Measurements from ENCODE around the gene OMG.
"Not testable (repeated sequence)": the region's sequence is repeated elsewhere in the genome, so short reads cannot be mapped to it uniquely, and the experiment has no call there.

The OMG gene, protein sequence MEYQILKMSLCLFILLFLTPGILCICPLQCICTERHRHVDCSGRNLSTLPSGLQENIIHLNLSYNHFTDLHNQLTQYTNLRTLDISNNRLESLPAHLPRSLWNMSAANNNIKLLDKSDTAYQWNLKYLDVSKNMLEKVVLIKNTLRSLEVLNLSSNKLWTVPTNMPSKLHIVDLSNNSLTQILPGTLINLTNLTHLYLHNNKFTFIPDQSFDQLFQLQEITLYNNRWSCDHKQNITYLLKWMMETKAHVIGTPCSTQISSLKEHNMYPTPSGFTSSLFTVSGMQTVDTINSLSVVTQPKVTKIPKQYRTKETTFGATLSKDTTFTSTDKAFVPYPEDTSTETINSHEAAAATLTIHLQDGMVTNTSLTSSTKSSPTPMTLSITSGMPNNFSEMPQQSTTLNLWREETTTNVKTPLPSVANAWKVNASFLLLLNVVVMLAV

DNA sequence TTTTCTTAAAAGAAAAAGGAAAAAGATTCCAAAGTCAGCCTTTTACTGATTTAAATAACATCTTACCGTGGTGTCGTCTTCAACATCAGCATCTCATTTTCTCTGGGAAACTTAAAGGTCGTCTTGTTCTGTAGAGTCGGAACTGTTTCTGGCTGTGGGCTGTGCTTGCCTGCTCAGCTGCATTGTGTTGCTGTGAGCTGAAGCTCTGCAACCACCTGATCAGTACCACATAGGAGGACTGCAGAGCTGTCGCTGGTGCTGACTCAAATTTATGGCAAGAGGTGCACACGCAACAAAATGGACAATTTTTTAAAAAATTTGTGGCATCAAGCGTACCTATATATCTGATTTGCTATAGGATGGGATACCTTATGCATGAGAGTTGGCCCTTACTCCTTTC lies at the start of gene OMG:
Gene OMG, minus strand, starts transcription at position 150 of the 400 bp plus-strand sequence. CDS start 908 bp downstream, outside the sequence.
- DNase-seq (ENCODE audit: low spot score), result no peak
- FAIRE-seq, result peak; percentile 50

DNA sequence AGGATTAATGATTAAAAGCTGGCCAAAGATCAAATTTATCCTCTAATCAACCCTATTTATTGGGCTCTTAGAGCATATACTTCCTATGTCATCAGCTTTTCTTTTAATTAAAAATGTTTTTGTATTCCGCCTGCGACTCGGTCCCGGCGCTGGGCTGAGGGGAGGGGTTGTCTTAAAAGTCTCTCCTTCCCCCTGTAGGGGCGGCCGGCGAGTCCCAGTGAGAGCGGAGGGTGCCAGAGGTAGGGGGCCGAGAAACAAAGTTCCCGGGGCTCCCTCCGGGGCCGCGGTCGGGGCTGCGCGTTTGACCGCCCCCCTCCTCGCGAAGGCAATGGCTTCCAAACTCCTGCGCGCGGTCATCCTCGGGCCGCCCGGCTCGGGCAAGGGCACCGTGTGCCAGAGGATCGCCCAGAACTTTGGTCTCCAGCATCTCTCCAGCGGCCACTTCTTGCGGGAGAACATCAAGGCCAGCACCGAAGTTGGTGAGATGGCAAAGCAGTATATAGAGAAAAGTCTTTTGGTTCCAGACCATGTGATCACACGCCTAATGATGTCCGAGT lies 48.2 kb upstream of the OMG start:
- DNase-seq (ENCODE audit: low spot score); FAIRE-seq: not testable (repeated sequence)

DNA sequence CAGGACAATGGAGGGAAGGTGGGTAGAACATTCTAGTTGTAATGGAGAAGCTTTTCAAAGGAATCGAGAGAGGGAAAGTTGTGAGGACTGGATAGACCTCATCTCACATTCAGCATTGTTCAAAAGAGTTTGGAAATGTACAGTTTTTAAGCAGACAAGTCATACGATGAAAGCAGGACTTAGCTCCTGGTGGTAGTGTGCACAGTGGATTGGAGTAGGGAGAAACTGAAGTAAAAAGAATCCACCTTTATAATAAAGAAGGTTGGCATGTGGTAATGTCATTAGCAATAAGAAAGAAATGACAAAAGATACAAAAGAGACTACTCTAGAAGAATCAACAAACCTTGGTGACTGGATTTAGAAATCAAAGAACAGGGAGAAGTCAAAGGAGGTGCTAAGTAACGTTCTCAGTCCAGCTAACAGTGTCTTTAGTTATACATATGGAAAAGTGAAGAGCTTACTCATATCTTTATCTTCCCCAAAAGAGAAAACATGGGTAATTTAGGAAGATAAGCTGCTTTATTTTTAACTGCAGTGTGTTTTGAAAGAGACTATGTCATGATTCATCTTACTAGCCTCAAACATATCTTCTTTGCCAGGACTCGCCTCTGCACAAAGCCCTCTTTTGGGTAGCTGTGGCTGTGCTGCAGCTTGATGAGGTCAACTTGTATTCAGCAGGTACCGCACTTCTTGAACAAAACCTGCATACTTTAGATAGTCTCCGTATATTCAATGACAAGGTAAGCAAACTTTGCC lies 43.0 kb upstream of the OMG start:
- DNase-seq (ENCODE audit: low spot score) (no peak), FAIRE-seq (no peak)

DNA sequence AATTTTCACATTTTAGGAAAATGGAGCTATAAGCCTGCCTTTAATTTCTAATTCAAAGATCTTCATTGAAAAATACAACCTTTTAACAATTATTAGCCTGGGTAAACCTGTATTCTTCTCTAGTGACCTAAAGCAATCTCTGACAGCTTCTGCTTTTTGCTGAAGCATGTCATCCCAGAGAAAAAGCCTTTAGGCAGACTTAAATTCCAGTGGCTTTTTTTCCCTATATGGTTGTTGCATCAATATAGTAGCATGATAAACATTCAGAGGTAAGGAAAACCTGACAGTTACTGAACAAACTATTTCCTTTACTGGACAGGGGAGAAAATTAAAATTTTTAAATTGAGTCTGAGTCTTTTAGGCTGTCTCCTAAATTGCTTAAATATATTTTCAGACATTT lies 32.2 kb upstream of the OMG start:
- FAIRE-seq (no peak), DNase-seq (ENCODE audit: low spot score) (no peak)

DNA sequence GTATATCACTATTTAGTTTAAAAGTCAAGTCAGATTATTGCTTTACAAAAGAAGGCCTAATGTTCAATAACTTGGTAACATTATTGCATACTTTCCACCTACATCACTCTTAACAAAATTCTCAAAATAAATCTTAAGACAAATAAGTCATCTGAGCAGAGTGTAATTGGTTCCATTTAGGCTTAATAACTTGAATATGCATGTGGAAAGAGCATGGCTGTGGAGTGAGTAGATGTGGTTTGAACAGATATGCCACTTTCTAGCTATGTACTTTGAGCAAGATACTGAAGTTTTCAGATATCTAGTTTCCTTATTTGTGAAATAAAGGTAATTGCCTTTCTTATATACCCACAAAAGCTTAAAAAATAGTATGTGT lies 31.1 kb upstream of the OMG start:
- FAIRE-seq (no peak), DNase-seq (ENCODE audit: low spot score) (no peak)

DNA sequence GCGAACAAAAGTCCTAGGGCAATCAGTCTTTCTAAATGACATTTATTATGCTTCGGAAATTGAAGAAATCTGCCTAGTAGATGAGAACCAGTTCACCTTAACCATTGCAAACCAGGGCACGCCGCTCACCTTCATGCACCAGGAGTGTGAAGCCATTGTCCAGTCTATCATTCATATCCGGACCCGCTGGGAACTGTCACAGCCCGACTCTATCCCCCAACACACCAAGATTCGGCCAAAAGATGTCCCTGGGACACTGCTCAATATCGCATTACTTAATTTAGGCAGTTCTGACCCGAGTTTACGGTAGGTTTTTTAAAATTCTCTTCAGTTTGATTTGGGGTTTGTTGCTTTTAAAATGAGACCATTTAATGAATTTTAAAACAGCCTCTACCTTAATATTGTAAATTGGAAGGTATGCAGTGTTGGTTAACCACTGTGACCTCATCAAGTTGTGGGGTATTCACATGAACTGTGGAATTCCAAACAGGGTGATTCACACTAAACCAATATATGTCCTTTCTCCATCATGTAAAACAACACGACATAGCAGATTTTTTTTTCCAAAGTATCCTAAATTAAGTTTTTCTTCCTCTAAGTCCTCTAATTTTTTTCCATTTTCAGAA lies 30.6 kb upstream of the OMG start:
- no peak for FAIRE-seq
- peak; percentile 67 for DNase-seq (ENCODE audit: low spot score)

DNA sequence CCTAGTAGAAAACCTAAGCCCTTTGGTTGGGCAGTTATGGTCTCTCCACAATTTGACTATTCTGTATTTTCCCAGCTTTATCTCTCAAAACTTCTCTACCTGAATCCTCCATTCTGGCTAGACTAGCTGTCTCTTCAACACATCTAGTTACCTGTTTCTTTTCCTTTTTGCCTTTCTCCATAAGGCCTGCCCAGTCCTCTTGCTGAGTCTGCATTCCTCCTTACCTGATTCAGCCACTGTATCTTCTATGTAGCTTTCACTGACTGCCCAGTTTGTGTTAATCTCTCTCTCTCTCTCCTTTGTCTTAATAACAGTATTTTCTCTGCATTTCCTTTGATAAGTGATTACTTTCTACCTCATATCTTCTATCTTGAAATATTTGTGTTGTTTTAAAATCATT lies 26.5 kb upstream of the OMG start:
- FAIRE-seq (no peak), DNase-seq (ENCODE audit: low spot score) (no peak)

DNA sequence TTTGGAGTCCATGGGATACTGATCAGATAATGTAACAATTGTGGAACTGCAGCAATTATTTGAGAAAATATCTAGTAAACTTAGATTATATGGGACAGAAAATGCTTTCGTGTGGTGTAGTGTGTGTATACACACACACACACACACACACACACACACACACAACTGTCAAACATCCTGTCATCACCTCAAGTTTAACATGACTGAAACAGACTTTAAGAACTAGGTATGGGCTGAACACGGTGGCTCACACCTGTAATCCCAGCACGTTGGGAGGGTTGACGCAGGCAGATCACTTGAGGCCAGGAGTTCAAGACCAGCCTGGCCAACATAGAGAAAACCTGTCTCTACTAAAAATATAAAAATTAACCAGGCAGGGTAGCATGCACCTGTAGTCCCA lies 24.9 kb upstream of the OMG start:
- FAIRE-seq, result no peak

DNA sequence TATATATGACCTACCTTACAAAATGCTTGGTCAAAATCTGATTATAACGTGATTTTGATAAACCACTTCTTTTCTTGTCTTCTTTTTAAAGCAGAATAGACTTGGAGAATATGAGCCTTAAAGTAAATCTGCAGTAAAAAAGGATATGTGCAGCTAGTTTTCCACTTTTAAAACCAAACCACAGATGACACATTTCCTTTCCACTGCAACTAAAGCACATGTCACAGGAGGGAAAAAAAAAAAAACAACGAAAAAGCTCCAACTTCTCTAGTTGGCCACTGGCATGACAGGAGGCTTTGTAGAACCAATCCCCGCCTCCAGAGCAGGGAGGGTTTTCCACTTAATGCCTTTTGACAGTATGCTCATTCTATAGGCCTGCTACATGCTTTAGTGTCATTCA lies 24.4 kb upstream of the OMG start, which contains the start of gene EVI2A:
Gene EVI2A, minus strand, starts transcription at position 142 of the 400 bp plus-strand sequence. CDS start 2,609 bp downstream, outside the sequence.
- peak; percentile 61 for DNase-seq (ENCODE audit: low spot score)
- no peak for FAIRE-seq

More for the DNA sequence above, 24.9 kb upstream of the OMG start:
- no peak for DNase-seq (ENCODE audit: low spot score)

DNA sequence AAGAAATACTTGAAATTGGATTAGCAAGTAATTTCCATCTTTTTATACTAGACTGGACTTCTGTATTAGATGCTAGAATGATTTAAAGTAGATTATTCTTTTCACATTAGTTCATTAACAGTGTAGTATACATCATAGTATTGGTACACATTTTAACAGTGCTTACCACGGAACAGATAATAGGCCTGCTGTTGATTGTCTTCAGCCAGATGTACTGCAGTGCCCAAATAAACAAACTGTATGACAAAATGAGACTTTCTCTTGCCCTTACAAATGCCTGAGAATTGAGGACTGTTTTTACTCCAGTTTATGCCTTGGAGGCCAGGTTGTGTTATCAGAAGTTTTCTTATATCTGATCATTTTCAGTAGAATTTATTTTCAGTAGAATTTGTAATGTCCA lies 23.8 kb upstream of the OMG start:
- DNase-seq (ENCODE audit: low spot score) (no peak), FAIRE-seq (no peak)

DNA sequence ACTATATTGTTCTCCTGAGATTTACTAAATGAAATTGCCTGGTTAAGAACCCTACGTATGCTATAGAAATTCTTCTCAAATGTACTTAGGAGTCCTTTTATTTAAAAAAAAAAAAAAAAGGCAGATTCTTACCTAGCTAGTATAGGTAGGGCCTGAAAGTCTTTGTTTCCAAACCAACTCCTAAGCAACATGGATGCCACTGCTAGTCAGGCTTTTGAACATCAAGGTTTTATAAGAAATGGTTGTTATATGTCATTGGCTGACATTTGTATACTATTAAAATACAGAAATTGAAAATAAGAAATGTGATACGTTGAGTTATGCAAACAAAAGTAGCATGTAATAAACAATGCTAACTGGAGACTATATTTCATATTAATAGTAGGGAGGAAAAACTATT lies 23.2 kb upstream of the OMG start:
- no peak for FAIRE-seq
- DNase-seq (ENCODE audit: low spot score), result no peak

DNA sequence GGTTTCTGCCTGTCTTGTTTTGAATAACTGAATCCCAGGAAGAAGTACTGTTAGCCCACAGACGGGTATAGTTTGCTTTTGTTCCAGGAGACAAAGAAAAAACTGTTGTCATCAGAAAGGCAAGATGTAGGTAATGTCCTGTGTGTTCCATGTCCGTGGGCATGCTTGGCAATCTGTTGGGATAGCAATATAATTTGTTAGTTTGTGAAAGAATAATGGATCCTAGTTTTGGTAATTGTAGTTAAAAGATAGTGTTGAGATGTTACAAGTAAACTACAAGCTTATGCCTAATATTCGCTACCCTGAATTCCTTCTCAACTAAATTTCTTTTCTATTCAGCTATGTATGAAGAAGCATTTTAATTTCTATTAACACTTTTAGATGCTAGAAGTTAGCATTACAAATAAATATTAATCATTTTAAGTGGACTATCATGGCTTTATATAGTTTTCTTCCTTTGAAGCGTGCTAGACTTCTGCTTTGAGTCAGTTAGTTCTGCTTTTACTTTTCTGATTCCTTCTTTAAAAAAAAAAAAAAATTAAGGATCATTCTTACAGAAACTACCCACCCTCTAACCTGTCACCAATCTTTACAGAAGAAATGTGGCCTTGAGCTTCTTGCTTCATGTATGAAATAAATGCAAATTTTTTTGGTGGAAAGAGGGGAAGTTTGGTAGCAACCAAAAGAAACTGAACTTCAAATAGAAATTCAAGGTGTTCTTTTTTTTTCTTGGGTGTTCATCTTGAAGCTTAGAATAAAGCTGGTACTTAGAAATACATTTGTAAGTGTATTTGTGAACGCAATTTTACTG lies 22.0 kb upstream of the OMG start:
- no peak for FAIRE-seq

DNA sequence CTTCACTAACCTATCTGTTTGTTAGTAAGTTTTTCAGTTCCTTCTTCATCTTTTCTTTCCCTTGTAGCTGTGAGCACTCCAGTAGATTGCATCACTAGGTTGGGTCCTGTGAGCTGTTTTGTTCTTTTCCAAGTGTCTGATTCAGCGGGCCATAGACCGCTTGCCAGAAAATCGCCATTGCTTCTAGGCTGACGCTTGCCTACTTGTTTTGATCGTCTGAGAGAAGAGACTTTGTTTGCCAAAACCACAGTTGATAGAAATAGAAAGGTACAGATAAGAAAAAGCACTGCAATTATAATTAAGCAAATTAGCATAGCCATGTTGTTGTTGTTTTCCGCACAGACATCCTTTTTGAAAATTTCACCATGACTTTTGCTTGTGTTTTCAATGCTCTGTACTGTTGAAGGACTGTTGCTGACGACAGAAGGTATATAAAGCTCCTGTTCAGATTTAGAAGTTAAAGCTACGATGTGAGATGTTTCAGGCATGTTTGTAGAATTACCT lies 21.3 kb upstream of the OMG start:
- peak; percentile 14 for DNase-seq (ENCODE audit: low spot score)
- no peak for FAIRE-seq

More for the DNA sequence above, 22.0 kb upstream of the OMG start:
- no peak for DNase-seq (ENCODE audit: low spot score)

DNA sequence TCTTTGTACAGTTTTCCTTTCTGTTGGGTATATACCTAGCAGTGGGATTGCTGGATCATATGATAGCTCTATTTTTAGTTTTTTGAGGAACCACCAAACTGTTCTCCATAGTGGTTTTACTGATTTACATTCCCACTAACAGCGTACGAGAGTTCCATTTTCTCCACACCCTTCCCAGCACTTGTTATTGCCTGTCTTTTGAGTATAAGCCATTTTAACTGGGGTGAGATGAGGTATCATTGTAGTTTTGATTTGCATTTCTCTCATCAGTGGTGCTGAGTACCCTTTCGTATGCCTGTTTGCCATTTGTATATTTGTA lies 17.7 kb upstream of the OMG start:
- no peak for DNase-seq (ENCODE audit: low spot score)
- FAIRE-seq, result no peak

DNA sequence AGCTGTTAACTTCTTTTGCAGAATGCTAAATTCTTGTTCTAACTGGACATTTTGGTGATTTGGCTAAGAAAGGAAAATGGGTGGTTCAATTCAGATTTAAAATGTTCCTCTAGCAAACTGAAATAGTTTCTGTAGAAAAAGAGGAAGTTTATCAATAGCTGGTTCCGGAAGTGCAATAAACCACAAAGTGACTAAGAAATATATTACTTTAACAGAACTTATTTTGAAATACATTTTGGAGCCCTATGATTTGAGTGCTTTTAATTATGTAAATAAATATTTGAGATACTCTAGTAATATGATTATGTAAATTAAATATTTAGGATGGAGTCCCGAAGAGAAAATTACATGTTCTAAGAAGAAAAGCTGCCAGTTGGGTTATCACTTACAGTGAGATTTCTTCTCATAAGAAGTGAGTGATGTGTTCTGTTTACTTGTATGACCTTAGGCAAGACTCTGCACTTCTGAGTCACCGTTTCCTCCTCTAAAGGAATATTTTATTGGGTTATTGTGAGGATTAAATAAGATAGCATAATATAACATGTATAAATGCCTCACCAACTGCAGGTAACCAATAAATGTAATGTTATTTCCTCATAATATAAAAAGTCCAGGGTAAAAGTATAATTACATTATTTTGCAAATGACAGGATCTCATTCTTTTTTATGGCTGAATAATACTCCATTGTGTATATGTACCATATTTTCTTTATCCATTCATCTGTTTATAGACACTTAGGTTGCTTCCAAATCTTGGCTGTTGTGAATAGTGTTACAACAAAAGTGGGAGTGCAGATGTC lies 17.1 kb upstream of the OMG start, which contains the start of gene EVI2B:
Gene EVI2B, minus strand, starts transcription at position 73 of the 800 bp plus-strand sequence. CDS start 8,445 bp downstream, outside the sequence.
- DNase-seq (ENCODE audit: low spot score), result peak; percentile 24
- FAIRE-seq, result no peak

DNA sequence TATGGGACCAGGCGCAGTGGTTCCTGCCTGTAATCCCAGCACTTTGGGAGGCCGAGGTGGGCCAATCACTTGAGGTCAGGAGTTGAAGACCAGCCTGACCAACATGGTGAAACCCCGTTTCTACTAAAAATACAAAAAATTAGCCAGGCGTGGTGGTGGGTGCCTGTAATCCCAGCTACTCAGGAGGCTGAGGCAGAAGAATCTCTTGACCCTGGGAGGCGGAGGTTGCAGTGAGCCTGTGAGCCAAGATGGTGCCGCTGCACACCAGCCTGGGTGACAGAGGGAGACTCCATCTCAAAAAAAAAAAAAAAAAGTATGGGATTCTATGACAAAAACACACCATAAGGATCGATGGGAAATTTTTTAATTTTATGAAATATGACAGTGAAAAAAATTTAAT lies 15.2 kb upstream of the OMG start:
- DNase-seq (ENCODE audit: low spot score); FAIRE-seq: not testable (repeated sequence)

DNA sequence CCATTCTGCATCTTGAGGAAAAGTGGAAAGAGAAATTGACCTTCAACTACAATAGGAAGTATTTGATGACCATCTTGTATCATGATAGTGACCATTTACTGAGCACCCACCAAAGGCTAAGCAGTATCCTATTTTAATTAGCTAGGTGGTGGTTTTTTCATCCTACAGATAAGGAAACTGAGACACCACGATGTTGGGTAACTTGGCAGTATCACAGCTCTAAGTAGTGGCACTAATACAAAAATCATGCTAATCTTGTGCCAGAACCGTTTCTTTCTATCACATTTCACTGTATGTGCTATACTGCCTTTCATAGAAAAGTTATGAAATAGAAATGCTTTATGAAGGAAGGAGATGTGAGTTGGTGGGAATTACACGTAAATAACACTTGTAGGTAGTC lies 14.5 kb upstream of the OMG start:
- FAIRE-seq (no peak), DNase-seq (ENCODE audit: low spot score) (no peak)

DNA sequence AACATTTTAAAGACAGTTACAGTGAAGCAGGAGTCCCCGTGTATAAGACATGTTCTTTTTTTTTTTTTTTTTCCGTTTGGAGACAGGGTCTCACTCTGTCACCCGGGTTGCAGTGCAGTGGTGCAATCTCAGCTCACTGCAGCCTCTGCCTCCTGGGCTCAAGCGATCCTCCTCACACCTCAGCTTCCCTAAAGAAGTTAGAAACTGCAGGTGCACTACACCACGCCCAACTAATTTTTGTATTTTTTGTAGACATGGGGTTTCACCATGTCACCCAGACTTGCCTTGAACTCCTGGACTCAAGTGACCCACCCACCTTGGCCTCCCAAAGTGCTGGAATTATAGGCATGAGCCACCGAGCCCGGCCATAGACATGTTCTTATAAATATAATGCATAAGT lies 13.8 kb upstream of the OMG start:
- no peak for DNase-seq (ENCODE audit: low spot score)
- FAIRE-seq, result no peak

DNA sequence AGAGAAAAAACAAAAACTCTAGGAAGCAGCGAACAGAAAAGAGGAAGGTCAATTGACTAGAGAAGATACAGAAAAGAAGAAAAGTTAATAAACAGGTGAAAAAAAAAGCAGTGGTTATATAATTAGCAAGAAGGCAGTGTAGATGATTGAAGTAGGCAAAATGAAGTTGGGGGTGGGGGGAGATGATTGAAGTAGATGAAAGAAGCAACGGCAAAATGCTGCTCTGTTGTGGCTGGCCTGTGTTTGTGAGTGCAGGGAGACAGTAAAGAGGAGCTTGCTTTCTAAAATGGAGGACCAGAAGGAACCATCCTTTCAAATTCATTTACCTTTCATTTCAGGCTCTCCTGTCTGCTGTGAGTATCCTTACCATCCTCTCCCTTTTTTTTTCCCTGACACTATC lies 13.2 kb upstream of the OMG start:
- DNase-seq (ENCODE audit: low spot score), result no peak
- no peak for FAIRE-seq

DNA sequence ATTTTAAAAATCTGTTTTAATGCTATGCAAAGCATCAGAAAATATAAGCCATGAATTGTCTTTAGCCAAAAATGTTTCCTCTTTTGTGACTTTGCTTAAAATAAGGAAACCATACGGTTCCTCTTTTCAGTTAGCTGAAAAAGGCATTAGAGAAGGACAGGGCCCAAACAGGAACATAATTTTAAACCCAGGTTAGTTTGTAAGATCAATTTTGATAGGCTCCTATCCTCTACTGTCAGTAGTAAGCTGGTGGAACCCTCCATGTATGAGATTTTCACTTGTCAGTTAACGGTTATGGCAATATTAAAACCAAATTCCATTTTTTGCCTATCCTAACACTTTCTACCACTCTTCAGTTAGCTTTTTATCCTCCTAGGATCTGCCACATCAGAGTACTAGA lies 12.5 kb upstream of the OMG start:
- DNase-seq (ENCODE audit: low spot score), result no peak
- FAIRE-seq, result no peak

All from urothelium cell line (cell line).